NCI-H748 (cell line): Measurements from ENCODE around the gene FCN1.

Experiments used
- DNase-seq: peaks from one replicate; lab custom pipeline; 2025; ENCODE audit not compliant: unreplicated experiment; lab: John Stamatoyannopoulos, UW

Gene FCN1

GRCh38 chr9:134915046-134915985 lies 2.4 kb downstream of the FCN1 start:
- no peak for DNase-seq

- DNase-seq = no peak
Measured at GRCh38 chr9:134914501-134914834, 3.2 kb downstream of the FCN1 start.

GRCh38 chr9:134913713-134914500 lies 3.8 kb downstream of the FCN1 start:
- DNase-seq = no peak

- DNase-seq = no peak
Measured at GRCh38 chr9:134913041-134913712, 4.5 kb downstream of the FCN1 start.

DNA sequence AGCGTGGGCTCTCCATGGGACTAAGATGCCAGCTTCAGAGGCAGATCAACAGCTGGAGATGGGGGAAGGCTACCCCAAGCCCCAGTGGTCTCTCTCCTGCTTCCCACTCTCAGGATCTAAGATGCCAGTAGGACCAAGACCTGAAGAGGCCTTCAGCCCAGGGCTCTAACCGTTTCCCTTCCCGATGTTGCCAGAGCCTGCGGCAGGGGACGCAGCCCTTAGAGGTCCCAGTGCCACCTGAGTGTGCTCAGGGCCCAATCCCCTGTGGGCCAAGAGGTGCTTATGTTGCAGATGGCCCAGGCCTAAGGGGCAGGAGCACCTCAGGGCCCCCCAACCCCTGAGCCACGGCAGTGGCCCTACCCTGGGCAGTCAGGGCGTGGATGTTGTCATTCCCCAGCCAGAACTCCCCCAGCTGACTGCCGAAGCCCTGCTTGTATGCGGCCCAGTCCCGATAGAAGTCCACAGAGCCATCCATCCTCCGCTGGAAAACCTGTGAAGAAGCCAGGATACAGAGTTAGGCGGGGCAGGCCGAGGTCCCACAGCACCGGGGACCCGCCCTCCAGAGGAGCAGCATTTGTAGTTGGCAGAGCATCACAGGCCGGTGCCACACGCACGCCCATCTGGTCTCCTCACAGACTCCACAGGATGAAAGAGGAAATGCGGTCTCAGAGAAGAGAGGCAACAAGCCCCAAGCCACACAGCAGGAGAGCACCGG lies 5.4 kb downstream of the FCN1 start:
- DNase-seq = no peak

DNA sequence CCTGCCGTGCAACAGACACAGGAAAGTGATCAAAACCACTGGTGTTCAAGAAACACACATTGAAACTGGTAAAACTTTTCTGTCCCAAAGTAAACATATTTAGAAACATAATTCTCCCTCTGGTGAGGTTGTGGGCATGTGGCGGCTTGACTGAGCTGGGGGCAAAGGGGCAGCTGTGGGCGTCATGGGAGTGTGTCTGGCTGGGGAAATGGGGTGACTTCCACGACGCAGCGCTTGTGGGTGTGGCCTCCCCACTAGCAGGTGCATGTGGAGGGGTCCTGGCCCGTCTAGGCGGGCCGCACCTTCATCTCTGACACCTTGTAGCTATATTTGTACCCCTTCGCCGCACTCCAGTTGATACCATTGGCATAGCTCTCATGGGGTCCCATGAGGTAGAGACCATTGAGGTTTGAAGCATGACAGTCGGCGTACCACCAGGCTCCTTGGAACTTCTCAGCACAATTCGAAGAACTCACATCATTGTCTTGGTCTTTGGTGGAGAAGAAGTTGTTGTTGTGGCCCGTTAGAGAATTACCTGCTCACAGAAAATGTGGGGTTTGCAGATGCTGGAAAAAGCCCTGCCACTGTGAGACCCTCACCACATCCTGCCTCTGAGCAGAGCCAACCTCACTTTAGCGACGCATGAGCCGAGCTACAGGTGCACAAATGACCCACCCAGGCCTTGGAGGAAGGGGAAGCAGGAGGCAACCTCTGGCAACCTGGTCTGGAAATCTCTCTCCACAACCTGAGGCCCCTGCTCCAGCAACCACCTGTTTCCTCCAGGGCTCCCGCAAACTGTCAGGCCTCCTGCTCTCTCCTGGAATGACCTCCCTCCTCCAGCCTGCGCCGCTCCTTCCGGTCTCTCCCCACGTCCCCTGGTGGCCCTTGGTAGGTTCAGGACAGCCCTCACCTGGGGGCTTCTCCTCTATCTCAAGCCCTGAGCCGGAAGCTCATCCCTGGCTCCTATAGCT lies 7.9 kb downstream of the FCN1 start:
- no peak for DNase-seq

DNA sequence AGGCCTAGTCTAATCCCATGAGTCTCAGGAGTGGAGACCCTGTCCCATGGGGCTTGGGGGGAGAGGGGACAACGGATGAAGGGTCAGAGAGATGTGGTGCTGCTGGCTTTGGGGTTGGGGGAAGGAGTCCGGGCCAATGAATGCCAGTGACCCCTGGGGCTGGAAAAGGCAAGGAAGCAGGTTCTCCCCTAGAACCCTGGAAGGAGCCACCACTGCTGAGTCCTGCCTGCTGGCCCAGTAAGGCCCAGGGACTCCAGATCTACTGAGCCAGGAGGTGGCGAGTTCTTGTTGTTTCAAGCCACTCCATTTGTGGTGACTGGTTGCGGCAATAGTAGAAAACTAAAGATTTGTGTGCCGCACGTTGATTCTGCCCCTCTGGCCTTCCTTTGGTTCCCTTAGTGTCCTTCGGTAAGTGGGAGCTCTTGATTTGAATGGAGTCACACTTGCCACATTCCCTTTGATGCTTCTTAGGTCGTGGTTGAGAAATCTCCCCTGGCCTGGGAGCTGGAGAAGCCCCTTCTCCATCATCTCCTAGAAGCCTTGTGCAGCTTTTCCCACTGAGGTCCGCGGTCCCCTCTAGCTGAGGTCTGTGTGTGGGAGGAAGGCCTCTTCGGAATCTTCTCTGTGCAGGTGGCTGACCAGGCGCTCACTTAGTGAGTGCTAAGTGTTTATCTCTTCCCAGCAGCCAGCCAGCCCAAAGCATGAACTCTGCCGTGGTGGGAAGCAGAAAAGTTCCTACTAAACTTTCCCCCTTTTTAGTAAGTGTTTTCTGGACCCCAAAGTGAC lies 9.0 kb downstream of the FCN1 start:
- no peak for DNase-seq

DNA sequence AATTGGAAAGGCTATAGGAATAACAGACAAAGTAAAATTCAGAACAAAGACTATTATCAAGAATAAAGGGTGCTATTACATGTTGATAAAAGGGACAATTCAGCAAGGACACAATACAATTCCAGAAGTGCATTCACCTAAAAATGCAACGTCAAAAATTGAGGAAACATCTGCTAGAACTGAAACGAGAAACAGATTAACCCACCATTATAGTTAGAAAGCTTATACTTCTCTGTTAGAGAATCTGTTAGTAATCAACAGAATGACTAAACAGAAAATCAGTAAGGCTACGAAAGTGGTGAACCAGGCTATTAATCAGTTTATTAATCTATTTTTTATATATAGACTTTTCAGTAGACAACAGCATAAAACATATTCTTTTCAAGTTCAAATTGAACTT lies 14.8 kb downstream of the FCN1 start:
- DNase-seq = no peak

- no peak for DNase-seq
Measured at GRCh38 chr9:134899818-134900217, 17.9 kb downstream of the FCN1 start.

DNA sequence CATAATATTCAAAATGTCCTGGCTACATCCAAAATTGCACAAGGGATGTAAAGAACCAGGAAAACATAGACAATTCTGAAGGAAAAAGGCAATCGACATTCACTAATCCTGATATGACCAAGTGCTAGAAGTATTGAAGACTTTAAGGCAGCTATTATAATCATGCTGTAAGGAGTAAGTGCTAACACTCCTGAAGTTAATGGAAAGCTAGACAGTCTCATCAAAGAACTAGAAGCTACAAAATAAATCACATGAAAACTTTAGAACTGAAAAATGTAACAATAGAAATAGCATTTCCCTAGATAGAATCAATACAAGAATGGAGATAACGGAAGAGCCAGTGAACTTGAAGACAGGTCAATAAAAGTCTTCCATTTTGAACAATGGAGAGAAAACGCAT lies 18.5 kb downstream of the FCN1 start:
- DNase-seq = no peak

- no peak for DNase-seq
Measured at GRCh38 chr9:134898319-134898718, 19.4 kb downstream of the FCN1 start.

DNA sequence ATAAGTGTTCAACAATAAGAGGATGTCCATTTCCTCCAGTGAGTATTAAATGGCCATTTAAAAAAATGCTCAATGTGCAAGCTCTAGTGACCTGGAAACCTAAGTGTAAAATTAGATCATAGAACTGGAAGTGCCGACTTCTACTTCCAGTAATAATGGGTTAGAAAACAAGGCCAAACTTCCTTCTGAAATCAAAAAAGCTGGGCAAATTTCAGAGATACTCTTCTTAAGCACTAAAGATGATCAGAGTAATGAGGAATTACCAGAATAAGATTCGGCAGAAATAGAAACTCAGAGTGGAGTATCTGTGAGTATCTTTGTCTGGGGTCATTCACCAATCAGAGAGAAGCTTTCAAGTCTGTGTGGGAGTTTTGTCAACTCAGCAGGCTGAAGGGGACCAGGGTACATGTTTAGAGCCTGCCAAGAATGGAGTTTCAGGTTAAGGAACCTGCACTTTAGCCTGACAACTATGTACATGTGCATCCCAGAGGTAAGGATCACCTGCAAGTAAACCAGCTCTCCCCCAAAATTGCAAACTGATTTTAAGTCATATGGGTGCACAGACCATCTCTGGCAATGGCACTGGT lies 20.0 kb downstream of the FCN1 start:
- no peak for DNase-seq

- no peak for DNase-seq
Measured at GRCh38 chr9:134896834-134897583, 20.7 kb downstream of the FCN1 start.

DNA sequence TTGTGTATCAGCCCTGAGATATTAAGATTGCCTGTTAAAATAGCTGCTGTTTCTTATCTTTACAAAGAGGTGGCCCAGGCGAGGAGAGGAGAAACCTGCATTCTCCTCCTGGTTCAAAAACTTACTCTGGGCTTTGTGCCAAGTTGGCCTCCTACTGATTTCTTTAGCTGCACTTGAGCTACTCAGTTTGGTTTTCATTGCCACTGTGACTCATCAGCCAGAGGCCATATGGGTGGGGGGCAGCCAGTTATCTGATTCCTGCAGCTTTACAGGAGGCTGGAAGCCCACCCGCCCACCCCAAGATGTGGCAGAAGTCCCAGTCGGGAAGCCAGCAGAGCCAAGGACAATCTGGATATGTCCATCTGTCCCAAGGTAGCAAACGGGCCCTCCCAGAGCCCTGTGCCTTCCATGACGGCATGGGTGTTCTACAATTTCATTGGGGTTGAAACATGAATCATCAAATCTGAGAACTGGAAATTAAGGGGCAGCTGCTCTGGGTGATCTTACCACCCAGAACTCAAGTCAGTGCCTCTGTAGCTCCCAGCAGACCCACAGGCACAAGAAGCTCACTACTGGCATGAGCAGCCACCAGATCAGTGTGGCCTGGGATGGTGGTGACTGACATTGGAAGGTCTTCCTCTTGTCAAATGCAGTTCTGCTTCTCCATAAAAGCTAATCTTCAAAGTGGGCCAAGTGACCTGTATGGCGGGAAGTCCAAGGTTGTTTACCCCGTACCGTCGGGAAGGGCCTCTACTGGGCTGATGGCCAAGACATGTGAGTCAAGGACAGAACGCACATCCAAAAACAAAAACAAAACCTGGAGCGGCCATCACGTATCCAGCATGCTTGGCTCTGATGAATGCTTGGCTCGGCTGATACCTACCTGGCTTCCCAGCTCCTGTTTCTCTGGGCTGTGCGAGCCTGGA lies 21.5 kb downstream of the FCN1 start:
- DNase-seq = no peak

DNA sequence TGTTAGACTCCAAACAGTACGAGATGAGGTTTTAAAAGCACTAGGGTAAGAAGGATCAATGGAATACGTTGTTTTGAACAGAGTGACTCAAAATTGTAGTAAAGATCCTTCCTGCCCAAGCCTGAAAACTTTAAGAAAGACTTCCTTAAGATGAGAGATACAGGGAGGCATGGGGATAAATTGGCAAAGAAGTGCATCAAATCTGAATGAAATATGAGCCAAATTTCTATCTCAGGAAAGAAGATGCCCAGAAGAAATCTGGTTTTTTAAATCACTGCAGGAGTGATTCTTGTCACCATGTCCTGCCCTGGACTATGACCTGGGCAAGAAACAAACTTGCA lies 22.2 kb downstream of the FCN1 start:
- DNase-seq = no peak

DNA sequence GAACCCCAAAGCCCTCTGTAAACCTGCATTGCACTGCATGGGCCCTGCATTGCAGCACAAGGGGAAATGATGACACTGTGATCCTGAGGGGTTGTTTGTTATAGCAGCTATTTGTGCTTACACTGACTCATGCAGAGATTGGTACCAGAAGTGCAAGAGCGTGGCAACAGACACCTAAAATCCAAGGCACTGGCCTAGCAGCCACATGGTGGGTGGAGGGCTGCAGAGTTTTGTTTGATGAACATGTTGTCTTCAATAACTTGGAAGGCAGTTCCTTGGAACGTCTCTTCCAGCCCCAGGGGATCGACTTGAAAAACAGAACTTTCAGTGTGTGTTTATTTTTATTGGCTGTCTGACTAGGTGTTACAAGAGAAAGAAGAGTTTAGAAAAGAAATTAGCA lies 22.6 kb downstream of the FCN1 start:
- no peak for DNase-seq
